Stimulated activated CD8-positive, alpha-beta memory T cell treated with anti-CD3 and anti-CD28 coated beads, Interleukin-2, amount 100 ng/mL, for 48 hours (primary cell): ENCODE data around the gene MALRD1.
"Not testable (repeated sequence)": the region's sequence is repeated elsewhere in the genome, so short reads cannot be mapped to it uniquely, and the experiment has no call there.

Source experiments
- DNase-seq, 2 donors: peaks; one replicate each; pipeline ENCODE4 v3.0.0-alpha.2; 2020; ENCODE audit warnings: low read depth in 2 of 2

The MALRD1 gene

DNA sequence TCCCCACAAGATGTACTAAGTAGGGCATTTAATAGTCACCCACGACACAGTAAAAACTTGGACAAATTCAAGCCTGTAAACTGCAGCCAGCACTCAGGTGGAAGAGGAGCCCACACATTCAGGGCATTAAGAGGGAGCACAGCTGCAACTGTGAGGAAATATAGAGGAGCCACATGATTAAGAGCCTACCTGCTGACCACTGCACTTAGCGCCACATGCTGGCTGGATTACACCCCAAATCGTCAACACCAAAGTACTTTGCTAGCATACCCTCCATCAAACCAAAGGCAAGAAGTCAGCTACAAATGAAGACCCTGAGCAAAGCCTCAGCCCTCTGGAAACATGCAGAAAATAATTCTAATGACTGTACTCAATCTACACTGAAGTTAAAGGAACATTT is 445.3 kb downstream of the MALRD1 start:
- no peak for DNase-seq

DNA sequence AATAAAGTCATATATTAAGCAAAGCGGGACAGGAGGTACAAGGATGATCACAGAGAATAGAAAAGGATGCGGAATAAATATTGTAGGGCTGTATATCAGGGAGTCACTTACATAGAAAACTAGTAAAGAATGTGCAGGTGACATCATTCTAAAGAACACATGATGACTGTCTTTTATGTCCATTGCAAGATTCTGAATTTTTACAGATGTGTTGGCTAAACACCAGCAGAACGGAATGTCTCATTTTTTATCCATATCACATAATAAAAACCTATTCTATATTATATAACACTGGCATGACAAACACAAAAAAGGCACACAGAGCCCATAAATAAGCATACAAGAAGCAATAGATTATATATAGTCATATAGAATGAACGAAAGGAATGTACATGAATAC is 448.4 kb downstream of the MALRD1 start:
- no peak for DNase-seq

- no peak for DNase-seq
Measured at GRCh38 chr10:19498393-19499290, 450.0 kb downstream of the MALRD1 start.

DNA sequence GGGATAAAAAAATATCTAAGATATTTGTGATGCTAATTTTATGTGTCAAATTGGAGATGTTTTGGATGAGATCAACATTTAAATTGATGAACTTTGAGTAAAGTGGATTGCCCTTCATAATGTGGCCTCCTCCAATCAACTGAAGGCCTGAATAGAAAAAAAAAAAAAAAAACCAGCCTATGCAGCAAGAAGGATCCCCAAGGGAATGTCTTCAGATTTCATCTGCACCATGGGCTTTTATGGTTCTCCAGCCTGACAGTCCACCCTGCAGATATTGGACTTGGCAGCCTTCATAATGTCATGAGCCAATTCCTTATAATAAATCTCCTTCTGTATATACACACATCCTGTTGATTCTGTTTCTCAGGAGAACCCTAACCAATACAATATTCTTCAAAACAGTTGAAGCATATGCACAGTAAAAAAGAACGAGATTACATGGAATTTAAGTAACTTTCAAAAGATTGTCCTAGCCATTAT is 450.7 kb downstream of the MALRD1 start:
- DNase-seq: no peak

- DNase-seq: no peak
Measured at GRCh38 chr10:19500959-19501358, 452.4 kb downstream of the MALRD1 start.

DNA sequence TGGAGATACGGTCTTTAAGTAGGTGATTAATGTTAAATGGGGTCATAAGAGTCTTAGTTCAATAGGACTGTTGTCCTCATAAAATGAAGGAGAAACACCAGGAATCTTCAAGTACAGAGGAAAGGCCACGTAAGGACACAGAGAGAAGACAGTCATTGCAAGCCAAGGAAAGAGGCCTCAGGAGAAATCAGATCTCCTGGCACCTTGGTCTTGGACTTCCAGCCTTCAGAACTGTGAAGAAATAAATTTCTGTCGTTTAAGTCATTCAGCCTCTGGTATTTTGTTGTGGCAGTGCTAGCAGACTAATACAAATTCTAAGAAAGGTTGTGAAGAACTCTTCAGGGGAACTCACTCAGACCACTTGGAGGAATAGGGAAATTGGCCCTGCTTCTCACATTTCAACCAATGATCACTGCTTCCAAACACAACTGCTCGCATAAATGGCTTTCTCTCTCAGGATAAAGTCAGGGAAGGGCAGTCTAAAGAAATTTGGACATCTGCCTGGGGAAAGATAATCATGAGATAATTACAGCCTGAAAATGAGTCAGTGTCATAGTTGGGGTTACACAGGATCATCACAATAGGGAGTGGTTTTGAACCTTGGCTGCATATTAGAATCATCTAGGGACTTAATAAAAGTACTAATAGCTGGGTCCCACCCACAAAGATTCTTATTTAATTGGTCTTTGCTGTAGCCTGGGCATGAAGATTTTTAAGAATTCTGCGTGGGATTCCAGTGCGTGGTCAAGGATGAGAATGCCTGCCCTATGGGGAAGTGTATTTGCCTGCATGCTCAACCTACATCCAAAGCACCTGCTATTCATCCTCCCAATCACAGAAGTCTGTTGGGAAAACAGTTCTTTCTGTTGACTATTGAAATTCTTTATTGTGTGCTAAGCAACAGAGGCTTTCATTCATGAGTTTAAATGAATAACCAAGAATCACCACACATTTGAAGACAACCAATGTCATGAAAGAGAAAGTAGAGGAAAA is 457.0 kb downstream of the MALRD1 start:
- no peak for DNase-seq

- not testable (repeated sequence) for DNase-seq
Measured at GRCh38 chr10:19510005-19510732, 461.6 kb downstream of the MALRD1 start.

DNA sequence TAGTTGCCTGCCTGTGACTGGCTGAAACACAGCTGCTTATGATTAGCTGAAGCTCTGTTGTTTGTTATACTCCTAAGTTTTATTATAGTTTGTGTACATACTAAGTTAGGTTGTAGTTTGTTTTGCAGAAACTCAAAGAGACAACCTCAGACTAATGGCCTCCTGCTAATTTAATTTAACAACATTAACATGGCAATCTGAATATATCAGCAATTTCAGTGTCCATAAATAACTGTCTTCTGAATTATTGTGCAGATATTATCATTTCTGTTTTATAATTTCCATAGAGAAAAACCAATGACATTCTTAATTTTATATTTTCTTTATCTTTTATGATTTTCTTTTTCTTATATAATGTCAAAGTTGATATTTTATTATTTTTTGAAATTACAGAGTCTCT is 469.5 kb downstream of the MALRD1 start:
- no peak for DNase-seq

DNA sequence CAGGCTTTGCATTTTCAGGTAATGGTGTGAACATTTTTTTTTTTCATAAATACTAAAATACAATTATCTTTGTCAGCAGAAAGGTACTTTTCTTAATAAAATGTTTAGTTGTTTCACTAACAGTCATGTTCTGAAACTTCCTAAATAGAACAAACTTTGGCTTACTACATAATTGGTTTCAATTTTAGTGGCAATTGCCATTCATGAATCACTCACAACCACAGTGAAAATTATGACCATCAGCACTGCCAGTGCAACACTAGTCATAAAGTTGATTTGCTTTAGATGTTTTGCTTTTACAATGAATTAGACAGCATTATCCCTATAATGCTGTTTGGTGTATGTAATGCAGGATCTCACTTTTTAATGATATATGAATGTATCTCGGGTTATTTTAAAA is 470.0 kb downstream of the MALRD1 start:
- DNase-seq: no peak

GRCh38 chr10:19531324-19531723 is 482.7 kb downstream of the MALRD1 start:
- DNase-seq: no peak

DNA sequence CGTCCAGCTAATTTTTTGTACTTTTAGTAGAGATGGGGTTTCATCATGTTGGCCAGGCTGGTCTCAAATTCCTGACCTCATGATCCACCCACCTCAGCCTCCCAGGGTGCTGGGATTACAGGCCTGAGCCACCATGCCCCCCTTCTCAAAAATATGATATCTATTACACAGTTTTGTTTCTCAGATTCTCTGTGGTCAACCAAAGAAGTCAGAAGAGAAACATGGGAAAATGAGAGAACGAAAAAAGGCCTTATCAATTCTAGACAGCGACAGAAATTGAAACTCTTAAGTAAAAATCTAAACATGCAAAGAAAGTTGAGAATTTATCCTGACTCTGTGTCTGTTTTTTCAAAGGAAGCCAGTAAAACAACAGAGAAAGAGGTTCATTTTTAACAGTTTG is 483.8 kb downstream of the MALRD1 start:
- no peak for DNase-seq

GRCh38 chr10:19541299-19541698 is 492.7 kb downstream of the MALRD1 start:
- no peak for DNase-seq

DNA sequence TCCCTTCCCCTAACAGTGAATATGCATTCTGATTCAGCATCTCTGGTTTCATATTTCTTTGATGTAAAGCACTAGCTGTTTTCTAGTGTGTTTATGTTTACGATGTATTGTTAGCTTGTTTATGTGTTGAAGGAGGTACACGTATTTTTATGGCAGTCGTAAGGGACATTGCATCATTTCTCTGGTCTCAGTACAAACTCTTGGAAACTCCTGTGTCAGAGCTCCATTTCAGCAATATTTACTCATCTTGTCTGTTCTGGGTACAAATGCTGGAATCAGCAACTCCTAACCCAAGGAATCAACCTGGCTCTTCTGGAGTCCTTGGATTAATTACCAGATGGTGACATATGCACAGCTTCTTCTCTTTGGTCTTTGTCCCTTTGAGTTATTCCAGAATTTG is 497.6 kb downstream of the MALRD1 start:
- no peak for DNase-seq

GRCh38 chr10:19549503-19549902 is 500.9 kb downstream of the MALRD1 start:
- no peak for DNase-seq

- DNase-seq: no peak
Measured at GRCh38 chr10:19556666-19557065, 508.1 kb downstream of the MALRD1 start.

GRCh38 chr10:19561181-19561580 is 512.6 kb downstream of the MALRD1 start:
- no peak for DNase-seq

DNA sequence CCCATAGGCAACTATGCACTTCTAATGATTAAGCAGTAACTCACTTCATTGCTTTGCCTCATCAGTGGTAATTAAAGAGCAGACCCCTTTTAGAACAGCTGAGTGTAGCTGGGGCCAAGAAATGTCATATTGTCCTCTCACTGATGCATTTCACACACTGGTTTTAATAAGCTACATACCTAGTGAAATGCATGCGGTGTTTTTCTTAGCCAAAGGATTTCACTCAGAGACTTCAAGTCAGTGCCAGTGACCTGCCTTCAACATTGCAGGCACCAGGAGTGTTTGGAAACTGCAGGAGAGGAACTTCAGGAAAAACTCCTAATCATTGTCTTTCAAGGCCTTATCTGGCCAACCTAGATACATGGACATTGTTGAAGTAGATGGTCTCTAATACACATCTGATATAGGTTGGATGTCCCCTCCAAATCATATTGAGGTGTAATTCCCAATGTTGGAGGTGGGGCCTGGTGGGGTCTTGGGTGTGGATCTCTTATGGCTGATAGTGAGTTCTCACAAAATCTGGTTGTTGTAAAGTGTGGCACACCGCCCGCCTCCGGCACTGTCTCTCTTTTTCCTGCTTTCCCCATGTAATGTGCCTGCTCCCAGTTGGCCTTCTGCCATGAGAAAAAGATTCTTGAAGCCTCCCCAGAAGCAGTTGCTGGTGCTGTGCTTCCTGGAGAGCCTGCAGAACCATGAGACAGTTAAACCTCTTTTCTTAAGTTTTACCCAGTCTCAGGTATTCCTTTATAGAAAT is 515.0 kb downstream of the MALRD1 start:
- no peak for DNase-seq

DNA sequence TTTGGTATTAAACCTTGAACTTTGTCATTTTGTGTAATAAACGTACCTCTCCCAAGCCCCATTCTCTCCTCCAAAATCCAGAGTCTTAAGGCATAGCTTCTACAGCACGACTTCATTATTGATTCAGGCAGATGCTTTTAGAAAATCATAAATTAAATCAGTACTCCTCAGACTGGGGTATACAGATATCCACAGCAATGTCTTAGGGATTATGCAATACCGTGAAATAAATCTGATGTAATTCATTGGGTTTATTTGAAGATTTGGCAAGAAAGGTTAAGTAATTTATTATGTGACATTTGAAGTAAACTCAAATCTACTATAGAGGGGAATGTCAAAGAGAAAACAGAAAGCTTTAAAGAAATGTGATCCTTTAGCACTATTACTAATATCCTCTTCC is 521.5 kb downstream of the MALRD1 start:
- DNase-seq: no peak

GRCh38 chr10:19570991-19571390 is 522.4 kb downstream of the MALRD1 start:
- DNase-seq: no peak

DNA sequence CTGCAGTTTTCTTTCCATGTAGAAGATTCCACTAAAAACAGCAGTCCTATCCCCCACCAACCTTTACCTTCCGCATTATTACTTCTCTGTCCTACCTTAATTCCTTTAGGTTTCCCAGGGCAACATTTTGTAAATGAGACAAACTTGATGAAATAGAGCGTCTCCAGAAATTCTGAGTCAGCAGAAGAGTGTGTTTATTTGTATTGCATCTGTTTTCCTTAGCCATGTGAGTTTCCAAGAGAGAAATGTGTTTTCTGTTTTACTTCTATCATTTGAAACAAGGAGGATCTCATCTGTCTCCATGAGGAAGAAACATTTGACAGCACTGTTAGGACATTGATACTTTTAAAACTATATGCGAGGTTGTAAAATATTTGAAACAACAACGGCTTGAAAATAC is 523.5 kb downstream of the MALRD1 start:
- no peak for DNase-seq

GRCh38 chr10:19576576-19576975 is 528.0 kb downstream of the MALRD1 start:
- no peak for DNase-seq
